GM21786 (cell line): ENCODE results near the gene PEA15.

Experiments used
- ATAC-seq: cut with Tn5 transposase; IDR thresholded peaks from one replicate; pipeline ENCODE4 v1.9.1; 2021; ENCODE audit not compliant: unreplicated experiment

PEA15 gene

GRCh38 chr1:160236806-160237205 lies 31.6 kb downstream of the PEA15 start:
- no peak for ATAC-seq

GRCh38 chr1:160237558-160237957 lies 32.4 kb downstream of the PEA15 start:
- ATAC-seq, result no peak

GRCh38 chr1:160238408-160238807 lies 33.2 kb downstream of the PEA15 start:
- no peak for ATAC-seq

- no peak for ATAC-seq
These were observed 34.6 kb downstream of the PEA15 start for GRCh38 chr1:160239582-160240299.

- no peak for ATAC-seq
These were observed 38.6 kb downstream of the PEA15 start for GRCh38 chr1:160243767-160244166.

GRCh38 chr1:160244209-160244608 lies 39.0 kb downstream of the PEA15 start:
- no peak for ATAC-seq

- ATAC-seq, result no peak
These were observed 40.2 kb downstream of the PEA15 start for GRCh38 chr1:160245434-160245833.

- no peak for ATAC-seq
These were observed 41.9 kb downstream of the PEA15 start for GRCh38 chr1:160247053-160247452.

- no peak for ATAC-seq
These were observed 45.8 kb downstream of the PEA15 start for GRCh38 chr1:160251011-160251410.

- ATAC-seq, result peak; percentile 91
These were observed 46.7 kb downstream of the PEA15 start for GRCh38 chr1:160251687-160252526.

GRCh38 chr1:160255781-160256300 lies 50.7 kb downstream of the PEA15 start:
- ATAC-seq, result no peak

- ATAC-seq, result no peak
These were observed 51.3 kb downstream of the PEA15 start for GRCh38 chr1:160256396-160257046.

GRCh38 chr1:160257411-160258015 lies 52.3 kb downstream of the PEA15 start:
- ATAC-seq, result no peak

- ATAC-seq, result no peak
These were observed 53.1 kb downstream of the PEA15 start for GRCh38 chr1:160258177-160258798.

GRCh38 chr1:160260406-160261382 lies 55.5 kb downstream of the PEA15 start:
- no peak for ATAC-seq

- peak; percentile 29 for ATAC-seq
These were observed 56.3 kb downstream of the PEA15 start for GRCh38 chr1:160261556-160261892.

- ATAC-seq, result peak; percentile 71
These were observed 57.0 kb downstream of the PEA15 start, which contains the start of gene DCAF8 for GRCh38 chr1:160261893-160262794. Gene DCAF8, minus strand, starts transcription at chr1:160262549. Its CDS starts 18,541 bp downstream, at chr1:160244008.

- ATAC-seq, result no peak
These were observed 59.7 kb downstream of the PEA15 start for GRCh38 chr1:160264795-160265307.
